ENCODE data around the gene MAN1A1.
"Not testable (repeated sequence)": the region's sequence is repeated elsewhere in the genome, so short reads cannot be mapped to it uniquely, and the experiment has no call there.

The MAN1A1 gene

GRCh38 chr6:119385994-119386393 lies 36.4 kb upstream of the MAN1A1 start:
- no peaks in the 10 kb centered on the region for H3K9me3 ChIP-seq (ENCODE audit: insufficient read depth, low read length)
- no peak overlapping the region for H3K27ac ChIP-seq (ENCODE audit: low read depth, low read length)
- H3K79me2 ChIP-seq (ENCODE audit: insufficient read depth, low read length) = no peaks in the 10 kb centered on the region
- H3K4me2 ChIP-seq (ENCODE audit: low read depth, low read length, poor library complexity, severe bottlenecking) = no peak overlapping the region
- H3F3A ChIP-seq (ENCODE audit: insufficient read depth) = no peaks in the 10 kb centered on the region
- H4K20me1 ChIP-seq (ENCODE audit: low read depth, low read length) = no peaks in the 10 kb centered on the region
- H3K9ac ChIP-seq (ENCODE audit: low read length) = no peak overlapping the region
- no peak overlapping the region for H2AFZ ChIP-seq (ENCODE audit: low read depth, low read length, severe bottlenecking)
- H3K9me2 ChIP-seq (replicated peaks; ENCODE audit: insufficient read depth, low read length) = no peaks in the 10 kb centered on the region
- no peak for TF ChIP-seq CTCF (IDR thresholded peaks at IDR 0.05; ENCODE audit: insufficient read depth, low read length, poor library complexity, severe bottlenecking)
- no peak for TF ChIP-seq EZH2phosphoT487 (conservative IDR thresholded peaks at IDR 0.05; ENCODE audit: low read length)
- no peaks in the 10 kb centered on the region for H3K27me3 ChIP-seq (ENCODE audit: low read length)
- no peaks in the 10 kb centered on the region for H3K36me3 ChIP-seq (ENCODE audit: low read length)
- H3K4me3 ChIP-seq (ENCODE audit: insufficient read depth, low read length, poor library complexity, severe bottlenecking) = no peak overlapping the region

GRCh38 chr6:119384444-119384843 lies 34.9 kb upstream of the MAN1A1 start:
- Histone ChIP-seq H3K79me2 (ENCODE audit: insufficient read depth, low read length) (no peaks in the 10 kb centered on the region), H3K36me3 (ENCODE audit: low read length) (no peaks in the 10 kb centered on the region), H3K9ac (ENCODE audit: low read length) (no peak overlapping the region), H3K27me3 (ENCODE audit: low read length) (no peaks in the 10 kb centered on the region), H3K4me3 (ENCODE audit: insufficient read depth, low read length, poor library complexity, severe bottlenecking) (no peak overlapping the region), H2AFZ (ENCODE audit: low read depth, low read length, severe bottlenecking) (no peak overlapping the region), H3K9me2 (replicated peaks; ENCODE audit: insufficient read depth, low read length) (no peaks in the 10 kb centered on the region), H3K9me3 (ENCODE audit: insufficient read depth, low read length) (no peaks in the 10 kb centered on the region), H4K20me1 (ENCODE audit: low read depth, low read length) (no peaks in the 10 kb centered on the region), H3K27ac (ENCODE audit: low read depth, low read length) (no peak overlapping the region), H3K4me2 (ENCODE audit: low read depth, low read length, poor library complexity, severe bottlenecking) (no peak overlapping the region), H3F3A (ENCODE audit: insufficient read depth) (no peaks in the 10 kb centered on the region)
- TF ChIP-seq CTCF (IDR thresholded peaks at IDR 0.05; ENCODE audit: insufficient read depth, low read length, poor library complexity, severe bottlenecking) (no peak), EZH2phosphoT487 (conservative IDR thresholded peaks at IDR 0.05; ENCODE audit: low read length) (no peak)

- TF ChIP-seq CTCF (IDR thresholded peaks at IDR 0.05; ENCODE audit: insufficient read depth, low read length, poor library complexity, severe bottlenecking) = no peak
- TF ChIP-seq EZH2phosphoT487 (conservative IDR thresholded peaks at IDR 0.05; ENCODE audit: low read length) = no peak
- no peaks in the 10 kb centered on the region for H4K20me1 ChIP-seq (ENCODE audit: low read depth, low read length)
- H3K36me3 ChIP-seq (ENCODE audit: low read length) = no peaks in the 10 kb centered on the region
- H3K9ac ChIP-seq (ENCODE audit: low read length) = no peak overlapping the region
- no peaks in the 10 kb centered on the region for H3K27me3 ChIP-seq (ENCODE audit: low read length)
- H3K4me2 ChIP-seq (ENCODE audit: low read depth, low read length, poor library complexity, severe bottlenecking) = no peak overlapping the region
- no peak overlapping the region for H3K4me3 ChIP-seq (ENCODE audit: insufficient read depth, low read length, poor library complexity, severe bottlenecking)
- no peaks in the 10 kb centered on the region for H3F3A ChIP-seq (ENCODE audit: insufficient read depth)
- H3K79me2 ChIP-seq (ENCODE audit: insufficient read depth, low read length) = no peaks in the 10 kb centered on the region
- no peak overlapping the region for H2AFZ ChIP-seq (ENCODE audit: low read depth, low read length, severe bottlenecking)
- H3K27ac ChIP-seq (ENCODE audit: low read depth, low read length) = no peak overlapping the region
- no peaks in the 10 kb centered on the region for H3K9me3 ChIP-seq (ENCODE audit: insufficient read depth, low read length)
- H3K9me2 ChIP-seq (replicated peaks; ENCODE audit: insufficient read depth, low read length) = no peaks in the 10 kb centered on the region
Observed at GRCh38 chr6:119379809-119380208, 30.2 kb upstream of the MAN1A1 start.

GRCh38 chr6:119377043-119377442 lies 27.5 kb upstream of the MAN1A1 start:
- H3K27me3 ChIP-seq (ENCODE audit: low read length); H3K9me3 ChIP-seq (ENCODE audit: insufficient read depth, low read length); H3K4me3 ChIP-seq (ENCODE audit: insufficient read depth, low read length, poor library complexity, severe bottlenecking); H4K20me1 ChIP-seq (ENCODE audit: low read depth, low read length); H3F3A ChIP-seq (ENCODE audit: insufficient read depth); H3K9ac ChIP-seq (ENCODE audit: low read length); H3K36me3 ChIP-seq (ENCODE audit: low read length); H3K4me2 ChIP-seq (ENCODE audit: low read depth, low read length, poor library complexity, severe bottlenecking); H3K27ac ChIP-seq (ENCODE audit: low read depth, low read length); H3K9me2 ChIP-seq (replicated peaks; ENCODE audit: insufficient read depth, low read length); H3K79me2 ChIP-seq (ENCODE audit: insufficient read depth, low read length); H2AFZ ChIP-seq (ENCODE audit: low read depth, low read length, severe bottlenecking): not testable (repeated sequence)

Data from SU-DHL-6 (cell line).